Measurements from ENCODE around the gene EMC1. TPM values are rescaled to one million over a fixed set of nuclear protein-coding genes. Genes with fewer than 3 reads are reported as not detected.
"Not testable (repeated sequence)": the region's sequence is repeated elsewhere in the genome, so short reads cannot be mapped to it uniquely, and the experiment has no call there.

The EMC1 gene
- total RNA-seq: 10 to 100 TPM; 31.8 to 32.0 TPM
- long read RNA-seq, donor 1, full-length matches to known transcripts: 17 of 27 reads
- long read RNA-seq, donor 1, partial matches to known transcripts: 3 of 27 reads
- long read RNA-seq, donor 1, other reads (novel, unspliced or antisense): 7 of 27 reads
- long read RNA-seq, donor 2, full-length matches to known transcripts: 21 of 33 reads
- long read RNA-seq, donor 2, partial matches to known transcripts: 7 of 33 reads
- long read RNA-seq, donor 2, other reads (novel, unspliced or antisense): 5 of 33 reads

DNA sequence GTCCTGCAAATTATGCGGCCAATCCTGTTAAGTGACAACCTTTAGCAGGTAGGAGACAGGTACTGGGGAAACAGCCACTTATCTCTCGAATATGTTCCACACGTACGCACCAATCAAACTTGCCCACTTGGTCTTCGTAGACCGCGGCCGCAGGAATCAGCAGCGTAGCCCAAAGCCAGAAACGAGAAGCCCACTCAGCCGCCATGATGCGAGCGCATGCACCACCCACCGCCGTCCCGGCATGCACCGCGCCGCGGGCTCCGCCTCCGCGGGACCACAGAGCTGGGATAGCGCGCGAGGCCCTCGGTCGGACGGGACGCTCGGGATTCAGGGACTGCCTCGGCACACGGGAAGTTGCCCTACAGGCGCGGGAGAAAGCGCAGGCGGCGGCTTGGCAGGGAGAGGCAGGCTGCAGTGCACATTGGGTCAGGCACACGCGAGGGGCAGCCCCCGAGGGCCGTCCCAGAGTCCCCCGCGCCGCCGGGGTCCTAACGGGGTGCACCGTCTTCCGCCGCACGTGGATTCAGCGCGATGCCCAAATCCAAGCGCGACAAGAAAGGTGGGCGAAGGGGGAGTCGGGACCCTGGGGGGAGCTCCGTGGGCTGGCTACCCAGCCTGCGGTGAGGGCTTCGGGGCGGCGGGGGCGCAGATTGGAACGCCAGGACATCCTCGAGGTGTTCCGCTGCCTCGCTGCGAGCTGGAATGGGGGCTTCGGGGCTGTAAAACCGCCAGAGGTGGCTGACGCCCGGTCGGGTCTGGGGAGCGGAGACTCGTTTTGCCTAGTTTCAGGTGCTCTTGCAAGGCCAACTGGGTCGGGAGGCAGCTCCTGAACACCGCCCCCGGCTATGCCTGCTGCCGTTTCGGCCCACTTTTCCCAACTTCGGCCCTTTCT, at the start of gene EMC1, which contains the start of gene MRTO4:
Gene EMC1, minus strand, starts transcription at position 220 of the 892 bp plus-strand sequence. Its CDS starts 15 bp downstream, at position 205.
Gene MRTO4, plus strand, starts transcription at position 501 of the 892 bp plus-strand sequence. Its CDS starts 31 bp downstream, at position 532.
- peak; percentile 96 for DNase-seq (ENCODE audit: low spot score)
- intact Hi-C loops (cut with DNase I): loop anchor here in 1 of 2 donors (10.0 kb wide), 1 partner anchor 403 kb away; no protein-coding TSS in a partner anchor

DNA sequence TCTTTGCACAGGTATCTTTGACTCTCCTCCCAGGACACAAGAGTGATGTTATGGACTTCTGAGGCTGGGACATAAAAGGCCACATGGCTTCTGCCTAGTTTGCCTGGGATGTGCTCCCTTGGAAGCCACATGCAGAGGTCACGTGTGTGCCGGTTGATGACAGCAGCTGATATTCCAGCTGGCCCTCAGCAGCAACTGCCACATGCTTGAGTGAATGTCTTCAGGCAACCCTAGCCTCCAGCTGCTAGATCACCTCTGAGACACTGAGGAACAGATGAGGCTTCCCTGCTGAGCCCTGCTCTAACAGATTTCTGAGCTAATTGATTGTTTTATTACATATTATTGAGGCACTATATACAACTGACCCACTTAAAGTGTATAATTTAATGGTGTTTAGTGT, 48.9 kb upstream of the EMC1 start:
- intact Hi-C loops (cut with DNase I): loop anchor here in 1 of 2 donors (2.0 kb wide), 1 partner anchor 49 kb away; no protein-coding TSS in a partner anchor
- no peak for DNase-seq (ENCODE audit: low spot score)

DNA sequence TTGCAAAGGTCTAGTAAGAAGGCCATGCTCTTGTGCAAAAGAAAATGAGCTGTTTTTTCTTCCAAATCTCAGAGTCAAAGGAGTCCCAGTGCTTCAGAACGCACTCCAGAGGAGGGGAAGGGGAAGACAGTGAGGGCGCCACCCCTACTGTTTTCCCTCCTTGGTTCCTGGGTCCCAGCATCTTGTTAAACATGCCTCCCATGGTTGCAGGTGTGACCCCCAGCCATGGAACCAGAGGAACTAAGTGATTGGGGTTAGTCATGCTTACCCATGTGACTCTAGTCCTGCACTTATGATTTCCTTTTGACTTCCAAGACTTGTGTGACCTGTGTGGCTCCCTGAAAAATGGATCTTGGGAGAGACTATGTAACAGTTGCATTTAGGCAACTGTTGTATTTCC, 43.3 kb upstream of the EMC1 start:
- intact Hi-C loops (cut with DNase I): no loop called here
- DNase-seq (ENCODE audit: low spot score): no peak

DNA sequence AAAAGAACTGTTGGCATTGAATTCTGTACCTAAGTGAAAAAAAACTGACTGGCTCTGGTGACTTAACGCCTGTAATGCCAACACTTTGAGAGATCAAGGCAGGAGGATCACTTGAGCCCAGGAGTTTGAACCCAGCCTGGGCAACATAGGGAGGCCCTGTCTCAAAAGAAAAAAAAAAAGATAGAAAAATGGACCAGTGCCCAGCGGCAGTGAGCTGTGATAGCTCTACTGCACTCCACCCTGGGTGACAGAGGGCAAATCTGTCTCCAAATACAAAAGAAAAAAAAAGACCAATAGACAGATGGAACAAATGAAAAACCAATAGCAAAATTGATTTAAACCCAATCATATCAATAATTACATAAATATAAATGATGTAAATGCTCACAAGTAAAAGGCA, 37.9 kb upstream of the EMC1 start:
- no peak for DNase-seq (ENCODE audit: low spot score)
- intact Hi-C loops (cut with DNase I): no loop called here

DNA sequence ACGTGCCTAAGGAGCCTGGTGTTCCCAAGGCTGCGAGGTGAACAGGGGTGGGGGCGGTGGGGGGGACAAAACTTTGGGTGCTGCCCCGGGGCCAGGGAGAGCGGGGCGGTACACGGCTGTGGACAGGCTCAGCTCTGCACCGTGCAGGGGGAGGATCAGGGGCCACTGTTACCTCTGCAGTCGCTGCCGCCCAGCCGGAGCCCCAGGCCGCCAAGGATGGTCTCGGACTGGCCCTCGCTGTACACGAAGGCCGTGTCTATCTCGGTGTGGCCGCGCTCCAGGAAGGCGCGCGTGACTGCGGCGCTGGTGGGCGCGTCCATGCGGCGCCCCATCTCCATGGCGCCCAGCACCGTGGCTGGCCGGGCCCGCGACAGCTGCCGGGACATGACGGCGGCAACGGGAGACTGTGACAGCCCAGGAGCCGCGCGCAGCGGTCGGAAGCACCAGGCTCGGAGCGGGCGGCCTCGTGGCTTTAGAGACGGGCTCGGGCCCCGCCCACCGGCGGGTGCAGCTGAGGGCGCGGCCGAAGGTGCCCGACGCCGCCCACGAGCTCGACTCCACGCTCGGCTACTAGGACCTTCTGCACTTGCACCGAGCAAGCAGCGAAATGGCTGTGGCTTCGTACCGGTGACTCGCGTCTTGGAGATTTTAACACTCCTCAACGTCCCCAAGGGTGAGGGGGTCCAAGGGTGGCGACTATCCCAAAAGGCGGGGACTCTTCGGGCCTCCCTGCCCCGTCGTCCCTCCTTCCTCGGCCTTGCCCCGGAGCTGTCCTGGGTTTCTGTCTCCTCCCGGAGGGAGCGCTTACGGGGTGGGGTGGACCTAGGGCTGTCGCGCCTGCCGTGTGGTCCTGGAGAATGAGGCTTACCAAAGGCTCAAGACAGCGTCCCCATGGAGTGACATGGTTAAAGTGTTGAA, 37.3 kb upstream of the EMC1 start, which contains the start of gene AKR7A3:
Gene AKR7A3, minus strand, starts transcription at position 447 of the 918 bp plus-strand sequence. Its CDS starts 61 bp downstream, at position 386.
- intact Hi-C loops (cut with DNase I); DNase-seq (ENCODE audit: low spot score): not testable (repeated sequence)

DNA sequence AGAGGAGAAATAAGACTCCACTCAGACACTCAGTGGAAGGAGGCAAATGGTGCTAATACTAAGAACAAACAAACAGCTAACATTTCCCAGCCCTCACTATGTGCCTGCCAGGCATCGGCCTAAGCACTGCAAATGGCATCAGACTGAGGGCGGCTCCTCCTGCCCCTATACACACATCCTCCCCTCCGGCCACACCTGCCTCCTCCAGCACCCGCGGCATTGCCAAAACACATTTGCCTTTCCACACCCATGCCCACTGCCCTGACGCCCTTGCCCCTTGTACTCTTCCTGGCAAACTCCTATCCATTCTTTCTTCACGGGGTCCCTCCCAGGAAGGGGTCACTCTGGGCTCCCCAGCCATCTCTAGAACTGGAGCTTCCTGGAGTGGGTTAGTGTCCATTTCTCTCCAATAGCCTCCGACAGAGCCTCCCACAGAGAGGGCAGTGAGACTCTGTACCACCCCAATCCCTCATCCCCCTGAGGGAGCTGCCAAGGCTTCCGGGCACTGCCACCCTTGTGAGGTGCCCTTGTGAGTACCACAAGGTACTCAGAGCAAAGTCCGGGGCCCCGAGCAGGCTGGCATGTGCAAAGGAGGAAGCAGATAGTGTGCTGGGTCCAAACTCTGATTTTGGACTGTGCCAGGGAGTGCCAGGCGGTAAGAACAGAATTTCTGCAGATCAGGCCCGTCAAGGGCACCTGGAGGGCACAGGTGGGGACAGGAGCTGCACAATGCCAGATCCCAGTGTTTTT, 36.3 kb upstream of the EMC1 start:
- intact Hi-C loops (cut with DNase I): no loop called here
- DNase-seq (ENCODE audit: low spot score): no peak

DNA sequence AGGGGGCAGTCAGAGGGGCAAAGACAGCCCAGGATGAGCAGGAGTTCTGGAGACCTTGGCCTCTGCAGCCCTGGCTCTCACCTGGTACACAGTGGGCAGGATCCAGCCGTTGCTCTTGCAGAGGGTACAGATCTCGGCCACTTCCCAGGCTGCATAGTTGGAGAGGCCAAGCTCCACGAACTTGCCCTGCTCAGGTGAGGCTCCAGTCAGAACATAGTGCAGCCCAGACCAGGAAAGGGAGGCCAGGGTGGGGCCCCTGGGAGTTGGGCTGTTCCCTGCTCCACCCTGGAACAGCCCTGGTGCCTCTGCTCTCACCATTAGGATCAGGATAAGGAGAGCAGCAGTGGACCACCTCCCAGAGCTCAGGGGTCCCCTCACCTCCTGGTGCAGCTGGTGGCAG, 34.5 kb upstream of the EMC1 start:
- intact Hi-C loops (cut with DNase I); DNase-seq (ENCODE audit: low spot score): not testable (repeated sequence)

DNA sequence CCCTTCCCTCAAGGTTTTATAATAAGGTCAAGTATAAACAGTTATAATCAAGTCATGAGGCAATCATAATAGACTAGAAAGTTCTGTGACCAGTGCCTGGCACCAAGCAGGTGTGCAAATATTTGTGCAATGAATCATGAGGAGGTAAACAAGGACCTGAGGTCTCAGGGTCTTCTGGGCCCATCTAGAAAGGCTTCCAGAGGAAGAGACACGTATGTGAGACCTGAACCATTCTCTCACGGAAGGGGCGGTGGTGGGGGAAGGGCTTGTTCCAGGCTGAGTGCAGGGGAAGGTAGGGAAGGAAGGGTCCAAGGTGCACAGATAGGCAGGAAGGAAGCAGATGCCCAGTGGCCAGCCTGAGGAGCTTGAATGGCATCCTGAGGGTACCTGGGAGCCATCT, 34.0 kb upstream of the EMC1 start:
- DNase-seq (ENCODE audit: low spot score); intact Hi-C loops (cut with DNase I): not testable (repeated sequence)

DNA sequence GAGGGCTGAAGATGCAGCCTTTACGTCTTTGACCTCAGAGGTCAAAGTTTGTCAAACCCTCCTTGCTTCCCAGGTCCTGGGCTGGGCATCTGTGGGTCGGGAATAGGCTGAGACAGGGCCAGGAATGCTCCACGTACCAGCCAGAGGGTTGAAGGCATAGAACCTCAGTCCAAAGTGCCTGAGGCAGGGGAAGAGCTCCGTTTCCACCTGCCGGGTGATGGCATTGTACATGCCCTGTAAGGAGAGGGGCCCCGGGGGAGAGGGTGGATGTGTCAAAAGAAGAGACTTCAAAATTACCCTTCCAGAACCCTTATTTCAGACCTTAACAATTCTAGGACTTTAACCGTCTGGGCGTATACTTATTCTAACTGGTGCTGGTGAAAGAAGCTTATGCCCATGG, 33.6 kb upstream of the EMC1 start:
- intact Hi-C loops (cut with DNase I): no loop called here
- DNase-seq (ENCODE audit: low spot score): no peak

DNA sequence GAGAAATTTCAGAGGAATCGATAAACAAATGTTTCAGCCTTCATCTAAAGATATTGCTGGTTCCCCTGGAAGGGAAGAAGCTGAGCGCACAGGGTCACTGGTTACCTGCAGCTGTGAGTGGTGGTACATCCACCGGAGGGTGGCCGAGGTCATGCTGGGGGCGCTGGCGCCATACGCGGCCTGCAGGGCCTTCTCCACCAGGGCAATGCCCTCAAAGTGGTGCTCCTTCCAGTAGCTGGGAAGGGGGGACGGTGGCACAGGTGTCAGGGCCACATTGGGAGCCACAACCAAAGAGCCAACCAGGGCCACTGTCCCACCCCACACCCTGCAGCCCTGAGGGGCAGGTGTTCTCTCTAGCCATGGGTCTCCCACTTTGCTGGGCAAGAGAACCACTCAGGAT, 32.6 kb upstream of the EMC1 start:
- no peak for DNase-seq (ENCODE audit: low spot score)
- intact Hi-C loops (cut with DNase I): no loop called here

DNA sequence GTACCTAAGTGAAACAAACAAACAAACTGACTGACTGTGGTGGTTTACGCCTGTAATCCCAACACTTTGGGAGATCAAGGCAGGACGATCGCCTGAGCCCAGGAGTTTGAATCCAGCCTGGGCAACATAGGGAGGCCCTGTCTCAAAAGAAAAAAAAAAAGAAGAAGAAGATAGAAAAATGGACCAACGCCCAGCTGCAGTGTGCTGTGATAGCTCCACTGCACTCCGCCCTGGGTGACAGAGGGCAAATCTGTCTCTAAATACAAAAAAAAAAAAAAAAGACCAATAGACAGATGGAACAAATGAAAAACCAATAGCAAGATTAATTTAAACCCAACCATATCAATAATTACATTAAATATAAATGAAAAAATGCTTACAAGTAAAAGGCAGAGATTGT, 23.3 kb upstream of the EMC1 start:
- intact Hi-C loops (cut with DNase I): no loop called here
- DNase-seq (ENCODE audit: low spot score): no peak

DNA sequence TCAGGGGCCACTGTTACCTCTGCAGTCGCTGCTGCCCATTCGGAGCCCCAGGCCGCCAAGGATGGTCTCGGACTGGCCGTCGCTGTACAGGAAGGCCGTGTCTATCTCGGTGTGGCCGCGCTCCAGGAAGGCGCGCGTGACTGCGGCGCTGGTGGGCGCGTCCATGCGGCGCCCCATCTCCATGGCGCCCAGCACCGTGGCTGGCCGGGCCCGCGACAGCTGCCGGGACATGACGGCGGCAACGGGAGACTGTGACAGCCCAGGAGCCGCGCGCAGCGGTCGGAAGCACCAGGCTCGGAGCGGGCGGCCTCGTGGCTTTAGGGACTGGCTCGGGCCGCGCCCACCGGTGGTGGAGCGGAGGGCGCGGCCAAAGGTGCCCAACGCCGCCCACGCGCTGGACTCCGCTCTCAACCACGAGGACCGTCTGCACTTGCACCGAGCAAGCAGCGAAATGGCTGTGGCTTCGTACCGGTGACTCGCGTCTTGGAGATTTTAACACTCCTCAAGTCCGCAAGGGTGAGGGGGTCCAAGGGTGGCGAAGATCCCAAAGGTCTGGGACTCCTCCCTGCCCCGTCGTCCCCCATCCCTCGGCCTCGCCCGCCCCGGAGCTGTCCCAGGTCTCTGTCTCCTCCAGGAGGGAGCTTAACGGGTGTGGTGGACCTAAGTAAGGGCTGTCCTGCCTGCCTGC, 22.7 kb upstream of the EMC1 start:
- DNase-seq (ENCODE audit: low spot score); intact Hi-C loops (cut with DNase I): not testable (repeated sequence)

DNA sequence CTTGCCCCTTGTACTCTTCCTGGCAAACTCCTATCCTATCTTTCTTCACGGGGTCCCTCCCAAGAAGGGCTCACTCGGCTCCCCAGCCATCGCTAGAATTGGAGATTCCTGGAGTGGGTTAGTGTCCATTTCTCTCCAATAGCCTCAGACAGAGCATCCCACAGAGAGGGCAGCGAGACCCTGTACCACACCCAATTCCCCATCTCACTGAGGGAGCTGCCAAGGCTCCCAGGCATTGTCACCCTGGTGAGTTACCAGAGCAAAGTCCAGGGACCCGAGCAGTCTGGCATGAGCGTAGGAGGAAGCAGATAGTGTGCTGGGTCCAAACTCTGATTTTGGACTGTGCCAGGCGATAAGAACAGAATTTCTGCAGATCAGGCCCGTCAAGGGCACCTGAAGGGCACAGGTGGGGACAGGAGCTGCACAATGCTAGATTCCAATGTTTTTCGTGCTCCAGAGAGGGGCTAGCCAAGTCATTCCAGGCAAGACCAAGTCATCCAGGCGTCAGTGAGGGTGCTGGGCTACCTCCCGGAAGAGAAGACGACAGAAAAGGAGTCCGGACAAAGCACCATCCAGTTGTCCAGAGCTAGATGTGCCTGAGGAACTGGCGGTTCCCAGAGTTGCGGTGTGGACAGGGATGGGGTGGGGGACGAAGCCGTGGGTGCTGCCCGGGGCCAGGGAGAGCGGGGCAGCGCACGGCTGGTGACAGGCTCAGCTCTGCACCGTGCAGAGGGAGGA, 22.0 kb upstream of the EMC1 start:
- no peak for DNase-seq (ENCODE audit: low spot score)
- intact Hi-C loops (cut with DNase I): no loop called here

DNA sequence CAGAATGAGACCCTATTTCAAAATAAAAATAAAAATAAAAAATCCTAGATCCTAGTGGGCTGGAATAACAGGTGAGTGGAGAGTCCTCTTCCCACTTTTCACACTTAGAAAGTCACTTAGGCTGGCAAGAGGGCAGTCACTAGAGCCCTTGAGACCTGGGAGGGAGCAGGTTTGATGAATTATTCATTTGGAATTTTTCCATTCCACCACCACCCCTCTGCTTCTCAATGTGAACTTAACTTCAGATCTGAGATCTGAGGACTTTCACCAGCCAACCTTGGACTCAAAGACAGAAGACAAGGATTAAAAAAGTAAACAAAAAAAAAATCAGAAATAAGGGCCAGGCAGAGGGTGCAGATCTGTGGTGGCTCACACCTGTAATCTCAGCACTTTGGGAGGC, 20.7 kb upstream of the EMC1 start:
- intact Hi-C loops (cut with DNase I): no loop called here
- no peak for DNase-seq (ENCODE audit: low spot score)

DNA sequence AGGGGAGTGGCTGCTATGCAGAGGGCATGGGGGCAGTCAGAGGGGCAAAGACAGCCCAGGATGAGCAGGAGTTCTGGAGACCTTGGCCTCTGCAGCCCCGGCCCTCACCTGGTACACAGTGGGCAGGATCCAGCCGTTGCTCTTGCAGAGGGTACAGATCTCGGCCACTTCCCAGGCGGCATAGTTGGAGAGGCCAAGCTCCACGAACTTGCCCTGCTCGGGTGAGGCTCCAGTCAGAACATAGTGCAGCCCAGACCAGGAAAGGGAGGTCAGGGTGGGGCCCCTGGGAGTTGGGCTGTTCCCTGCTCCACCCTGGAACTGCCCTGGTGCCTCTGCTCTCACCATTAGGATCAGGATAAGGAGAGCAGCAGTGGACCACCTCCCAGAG, 19.0 kb upstream of the EMC1 start:
- intact Hi-C loops (cut with DNase I); DNase-seq (ENCODE audit: low spot score): not testable (repeated sequence)

DNA sequence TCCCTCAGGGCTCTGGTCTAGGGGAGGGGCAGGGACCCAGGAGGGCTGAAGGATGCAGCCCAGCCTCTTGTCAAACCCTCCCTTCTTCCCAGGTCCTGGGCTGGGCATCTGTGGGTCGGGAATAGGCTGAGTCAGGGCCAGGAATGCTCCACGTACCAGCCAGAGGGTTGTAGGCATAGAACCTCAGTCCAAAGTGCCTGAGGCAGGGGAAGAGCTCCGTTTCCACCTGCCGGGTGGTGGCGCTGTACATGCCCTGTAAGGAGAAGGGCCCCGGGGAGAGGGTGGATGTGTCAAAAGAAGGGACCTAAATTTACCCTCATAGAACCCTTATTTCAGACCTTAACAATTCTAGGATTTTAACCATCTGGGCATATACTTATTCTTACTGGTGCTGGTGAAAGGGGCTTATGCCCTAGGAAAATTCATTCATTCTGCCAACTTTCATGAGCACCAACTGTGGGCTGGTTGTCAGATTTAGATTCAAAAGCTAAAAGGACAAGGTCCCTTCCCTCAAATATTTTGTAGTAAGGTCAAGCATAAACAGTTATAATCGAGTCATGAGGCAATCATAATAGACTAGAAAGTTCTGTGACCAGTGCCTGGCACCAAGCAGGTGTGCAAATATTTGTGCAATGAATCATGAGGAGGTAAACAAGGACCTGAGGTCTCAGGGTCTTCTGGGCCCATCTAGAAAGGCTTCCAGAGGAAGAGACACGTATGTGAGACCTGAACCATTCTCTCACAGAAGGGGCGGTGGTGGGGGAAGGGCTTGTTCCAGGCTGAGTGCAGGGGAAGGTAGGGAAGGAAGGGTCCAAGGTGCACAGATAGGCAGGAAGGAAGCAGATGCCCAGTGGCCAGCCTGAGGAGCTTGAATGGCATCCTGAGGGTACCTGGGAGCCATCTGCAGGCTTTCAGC, 18.4 kb upstream of the EMC1 start:
- DNase-seq (ENCODE audit: low spot score); intact Hi-C loops (cut with DNase I): not testable (repeated sequence)

Measured in posterior vena cava (tissue), 2 donors.